GM18867 (cell line): Measurements from ENCODE around the gene PLCL2.

Source experiments
- ATAC-seq: cut with Tn5 transposase; IDR thresholded peaks from one replicate; pipeline ENCODE4 v1.9.1; 2021; ENCODE audit warnings: mild to moderate bottlenecking, moderate library complexity; ENCODE audit not compliant: unreplicated experiment

The PLCL2 gene

GRCh38 chr3:16888785-16889607 is 4.2 kb downstream of the PLCL2 start:
- ATAC-seq = peak; percentile 52

DNA sequence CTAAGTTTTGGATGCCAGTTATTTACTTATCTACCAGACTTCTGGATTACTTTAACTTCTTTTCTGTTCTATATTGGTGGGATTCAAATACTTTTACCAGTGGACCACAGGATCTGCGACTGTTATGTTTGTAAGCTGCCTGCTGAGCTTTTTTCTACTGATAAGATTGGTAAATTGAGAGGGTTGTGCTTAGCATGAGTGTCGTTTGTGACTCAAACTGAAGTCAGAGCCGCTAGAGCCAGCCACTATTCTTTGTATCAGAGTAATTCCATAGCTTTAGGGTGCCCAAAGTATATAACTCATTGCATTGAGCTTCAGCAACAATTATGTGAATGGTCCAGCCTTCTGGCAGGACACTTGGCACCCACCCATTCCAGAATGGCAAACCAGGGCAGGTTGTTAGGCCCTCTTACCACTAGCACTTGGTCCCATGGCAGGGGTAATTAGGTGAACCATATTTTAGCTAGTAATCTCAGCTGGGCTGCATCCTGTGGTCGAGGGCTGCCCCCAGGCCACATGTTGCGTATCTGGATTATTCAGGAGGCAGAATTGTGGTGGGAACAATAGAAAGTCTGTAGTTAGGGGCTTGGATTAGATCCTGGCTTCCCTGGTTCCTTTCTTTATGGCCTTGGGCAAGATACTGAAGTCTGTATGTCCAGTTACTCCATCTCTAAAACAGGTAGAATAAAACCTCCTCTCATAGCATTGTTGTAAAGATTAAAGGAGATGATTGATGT is 6.0 kb downstream of the PLCL2 start:
- no peak for ATAC-seq

GRCh38 chr3:16893618-16894200 is 9.0 kb downstream of the PLCL2 start:
- ATAC-seq = no peak

- no peak for ATAC-seq
Observed at GRCh38 chr3:16896094-16896627, 11.4 kb downstream of the PLCL2 start.

GRCh38 chr3:16896820-16897219 is 12.1 kb downstream of the PLCL2 start:
- no peak for ATAC-seq

- peak; percentile 67 for ATAC-seq
Observed at GRCh38 chr3:16897254-16897926, 12.6 kb downstream of the PLCL2 start.

- no peak for ATAC-seq
Observed at GRCh38 chr3:16898595-16899395, 14.0 kb downstream of the PLCL2 start.

DNA sequence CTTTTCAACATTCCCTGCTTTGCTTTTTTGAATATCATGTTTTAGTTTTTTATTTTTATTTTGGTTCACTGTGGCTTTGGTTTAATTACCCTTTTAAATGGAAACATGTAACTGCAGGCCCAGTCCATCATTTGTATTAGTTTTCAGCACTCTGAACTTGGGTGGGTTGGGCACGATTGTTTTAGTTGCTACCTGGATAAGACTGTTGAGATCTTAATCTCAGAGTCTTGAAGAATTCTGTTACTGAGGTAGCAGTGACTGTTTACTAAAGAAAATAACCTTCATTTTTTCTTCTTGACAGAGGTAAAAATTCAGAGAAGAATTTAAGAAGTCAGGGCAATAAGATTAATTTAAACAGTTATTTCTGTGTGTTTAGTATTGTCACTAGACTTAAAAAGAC is 15.2 kb downstream of the PLCL2 start:
- ATAC-seq = no peak

- ATAC-seq = no peak
Observed at GRCh38 chr3:16900779-16901440, 16.2 kb downstream of the PLCL2 start.

GRCh38 chr3:16904423-16905417 is 20.0 kb downstream of the PLCL2 start:
- peak; percentile 40 for ATAC-seq

- ATAC-seq = no peak
Observed at GRCh38 chr3:16905704-16906103, 20.9 kb downstream of the PLCL2 start.

DNA sequence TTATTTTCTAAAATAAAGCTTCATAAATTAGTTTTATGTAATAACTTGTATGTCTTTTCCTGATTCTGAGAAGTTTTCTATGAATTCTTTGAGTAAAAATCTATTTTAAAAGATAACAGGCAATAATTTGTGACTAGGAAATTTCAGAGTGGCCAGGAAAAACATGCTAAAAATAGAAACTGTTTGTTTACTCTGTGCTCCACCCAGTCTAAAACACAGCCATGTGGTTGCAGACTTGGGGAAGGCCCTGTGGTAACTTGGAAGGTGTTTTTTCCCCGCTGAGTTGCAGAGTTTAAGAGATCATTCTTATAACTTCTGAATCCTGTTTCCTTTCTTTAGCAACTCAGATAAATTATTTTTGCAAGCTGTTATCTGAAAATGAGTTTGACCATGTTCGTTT is 21.9 kb downstream of the PLCL2 start:
- no peak for ATAC-seq

DNA sequence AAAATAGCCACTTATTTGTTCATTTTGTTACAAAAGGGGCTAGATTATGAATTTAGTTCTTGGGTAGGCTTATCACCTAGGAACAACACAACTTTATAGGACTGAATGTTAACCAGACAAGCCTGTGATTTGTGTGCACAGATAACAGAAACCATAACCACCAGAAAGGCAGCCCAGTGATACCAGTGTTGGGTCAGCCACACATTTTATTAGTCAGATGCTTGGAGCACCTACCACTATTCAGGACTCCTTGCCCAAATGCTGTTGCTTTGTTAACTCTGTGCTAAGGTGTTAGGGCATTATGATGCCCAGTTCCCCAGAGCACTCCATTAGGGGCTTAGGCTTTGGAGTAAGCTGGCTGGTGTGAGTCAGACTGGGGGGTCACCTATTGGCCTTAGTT is 22.5 kb downstream of the PLCL2 start:
- peak; percentile 63 for ATAC-seq

DNA sequence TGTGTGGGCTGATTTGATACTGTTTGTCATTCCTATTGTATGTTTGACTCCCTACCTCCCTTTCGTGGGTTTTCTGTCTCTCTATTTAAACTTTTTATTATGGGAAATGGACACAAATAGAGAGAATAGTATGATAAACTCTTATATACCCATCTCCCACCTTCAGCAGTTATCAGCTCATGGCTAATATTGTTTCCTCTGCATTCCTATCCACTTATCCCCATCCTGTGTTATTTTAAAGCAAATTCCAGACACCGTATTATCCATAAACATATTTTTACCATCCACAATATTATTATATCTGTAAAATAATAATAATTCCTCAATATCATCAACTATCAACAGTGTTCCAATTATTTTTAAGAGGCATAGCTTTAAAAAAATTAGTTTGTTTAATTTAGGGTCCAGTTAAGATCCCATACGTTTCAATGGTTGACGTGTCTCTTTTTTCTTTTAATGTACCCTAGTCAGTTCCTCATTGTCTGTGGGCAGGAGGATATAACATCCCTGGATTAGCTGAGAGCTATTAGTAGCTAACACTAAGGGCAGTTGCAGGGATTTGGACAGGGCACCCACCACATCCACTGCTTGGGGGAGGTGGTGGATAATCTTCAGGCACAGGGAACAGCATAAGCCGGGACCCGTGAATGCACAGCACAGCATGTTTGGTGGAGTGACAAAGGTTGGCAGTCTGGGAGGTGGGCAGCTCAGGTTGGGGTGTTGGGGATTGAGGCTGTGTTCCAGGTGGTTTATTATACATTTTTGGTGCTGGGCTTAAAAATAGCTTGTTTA is 23.5 kb downstream of the PLCL2 start:
- no peak for ATAC-seq

DNA sequence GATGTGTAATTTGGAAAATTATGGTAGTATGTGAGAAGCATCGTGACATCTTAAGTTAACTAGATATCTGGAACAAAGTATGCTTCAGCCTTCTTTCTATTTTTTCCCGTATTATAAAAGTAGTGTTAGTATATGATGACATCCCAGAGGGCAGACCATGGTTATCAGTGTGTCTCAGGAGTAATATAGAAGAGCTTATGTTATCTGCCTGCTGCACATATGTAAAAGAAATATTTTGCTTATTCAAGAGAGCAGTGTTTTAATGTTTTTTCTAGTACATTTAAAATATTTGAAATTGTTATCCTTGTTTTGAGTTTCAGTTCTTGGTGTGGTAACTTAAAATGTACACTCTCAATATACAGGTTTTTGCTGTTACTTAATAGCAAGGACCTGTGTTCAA is 24.1 kb downstream of the PLCL2 start:
- ATAC-seq = no peak

DNA sequence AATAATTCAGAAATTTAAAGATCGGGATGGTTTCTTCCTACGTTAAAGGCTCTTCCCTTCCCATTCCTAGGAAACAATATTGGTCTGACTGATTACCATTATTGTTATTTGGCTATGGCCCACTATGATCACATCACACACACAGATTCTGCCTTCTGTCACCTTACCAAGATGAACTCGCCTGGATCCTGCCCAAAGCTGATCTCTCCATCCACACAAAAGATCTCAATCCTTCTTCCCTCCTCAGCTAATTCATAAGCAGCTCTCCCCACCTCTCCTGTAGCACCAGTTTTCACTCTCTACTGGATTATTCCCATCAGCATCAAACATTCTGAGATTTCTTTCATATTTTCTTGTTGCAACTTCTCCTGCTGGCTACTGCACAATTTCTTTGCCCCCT is 25.0 kb downstream of the PLCL2 start:
- no peak for ATAC-seq

DNA sequence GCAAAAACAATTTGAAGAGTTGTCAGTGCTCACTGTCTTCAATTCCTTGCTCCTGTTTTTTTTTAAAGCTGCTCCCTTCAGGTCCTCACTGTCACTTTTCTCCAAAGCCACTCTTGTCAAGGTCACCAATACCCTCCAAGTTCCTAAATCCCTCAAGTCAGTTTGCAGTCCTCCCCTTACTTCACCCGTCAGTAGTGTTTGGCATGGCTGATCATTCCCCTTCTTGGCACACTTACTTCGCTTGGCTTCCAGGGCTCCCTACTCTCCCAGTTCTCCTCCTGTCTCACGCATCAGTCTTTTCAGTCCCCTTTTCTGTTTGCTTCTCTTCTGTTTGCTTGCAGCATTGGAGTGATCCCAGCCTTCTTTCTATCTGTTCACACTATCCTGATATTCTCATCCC is 25.5 kb downstream of the PLCL2 start:
- no peak for ATAC-seq

GRCh38 chr3:16911916-16912315 is 27.2 kb downstream of the PLCL2 start:
- ATAC-seq = no peak
